IPS-18c (cell line): ENCODE results near the gene UBA5.

Source experiments
- H3K4me3 ChIP-seq: 2 replicates; pipeline ENCODE4 v1.7.0; 2013; ENCODE audit warnings: low read depth, mild to moderate bottlenecking, low read length, moderate library complexity; ENCODE audit not compliant: insufficient read depth
- H3K9me3 ChIP-seq: one replicate; pipeline ENCODE4 v1.6.1; 2013; ENCODE audit warnings: mild to moderate bottlenecking, low read length, moderate library complexity; ENCODE audit not compliant: control insufficient read depth, insufficient read depth

The UBA5 gene

GRCh38 chr3:132643366-132643765 lies 16.8 kb upstream of the UBA5 start:
- Histone ChIP-seq H3K9me3 (no peaks in the 10 kb centered on the region), H3K4me3 (no peak overlapping the region)

- no peak overlapping the region for H3K4me3 ChIP-seq
- H3K9me3 ChIP-seq: no peaks in the 10 kb centered on the region
These were observed 15.1 kb upstream of the UBA5 start for GRCh38 chr3:132645058-132645457.

- no peak overlapping the region for H3K4me3 ChIP-seq
These were observed 10.0 kb upstream of the UBA5 start for GRCh38 chr3:132650153-132650552.

GRCh38 chr3:132652640-132653270 lies 7.4 kb upstream of the UBA5 start:
- no peaks in the 10 kb centered on the region for H3K9me3 ChIP-seq
- no peak overlapping the region for H3K4me3 ChIP-seq

More at GRCh38 chr3:132650153-132650552, 10.0 kb upstream of the UBA5 start:
- H3K9me3 ChIP-seq: no peaks in the 10 kb centered on the region

- no peak overlapping the region for H3K4me3 ChIP-seq
These were observed 5.9 kb upstream of the UBA5 start for GRCh38 chr3:132654190-132654589.

GRCh38 chr3:132654721-132655120 lies 5.4 kb upstream of the UBA5 start:
- Histone ChIP-seq H3K4me3 (no peak overlapping the region), H3K9me3 (no peaks in the 10 kb centered on the region)

More at GRCh38 chr3:132654190-132654589, 5.9 kb upstream of the UBA5 start:
- no peaks in the 10 kb centered on the region for H3K9me3 ChIP-seq

DNA sequence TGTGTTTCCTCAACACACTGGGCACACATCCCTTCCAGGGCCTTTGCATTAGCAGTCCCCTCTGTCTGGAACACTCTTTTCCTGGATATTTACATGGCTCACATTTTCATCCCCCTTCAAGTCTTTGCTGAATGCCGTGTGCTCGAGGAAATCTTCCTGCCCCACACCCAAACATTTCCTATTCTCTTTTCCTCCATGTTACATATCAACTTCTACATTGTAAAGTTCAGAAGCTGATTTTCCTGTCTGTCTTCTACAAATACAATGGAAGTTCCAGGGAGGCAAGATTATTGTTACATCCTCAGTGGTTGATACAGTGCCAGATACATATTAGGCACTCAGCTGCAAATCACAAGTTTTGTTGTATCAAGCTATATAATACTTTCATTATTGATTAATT lies 4.7 kb upstream of the UBA5 start:
- Histone ChIP-seq H3K9me3 (no peaks in the 10 kb centered on the region), H3K4me3 (no peak overlapping the region)

DNA sequence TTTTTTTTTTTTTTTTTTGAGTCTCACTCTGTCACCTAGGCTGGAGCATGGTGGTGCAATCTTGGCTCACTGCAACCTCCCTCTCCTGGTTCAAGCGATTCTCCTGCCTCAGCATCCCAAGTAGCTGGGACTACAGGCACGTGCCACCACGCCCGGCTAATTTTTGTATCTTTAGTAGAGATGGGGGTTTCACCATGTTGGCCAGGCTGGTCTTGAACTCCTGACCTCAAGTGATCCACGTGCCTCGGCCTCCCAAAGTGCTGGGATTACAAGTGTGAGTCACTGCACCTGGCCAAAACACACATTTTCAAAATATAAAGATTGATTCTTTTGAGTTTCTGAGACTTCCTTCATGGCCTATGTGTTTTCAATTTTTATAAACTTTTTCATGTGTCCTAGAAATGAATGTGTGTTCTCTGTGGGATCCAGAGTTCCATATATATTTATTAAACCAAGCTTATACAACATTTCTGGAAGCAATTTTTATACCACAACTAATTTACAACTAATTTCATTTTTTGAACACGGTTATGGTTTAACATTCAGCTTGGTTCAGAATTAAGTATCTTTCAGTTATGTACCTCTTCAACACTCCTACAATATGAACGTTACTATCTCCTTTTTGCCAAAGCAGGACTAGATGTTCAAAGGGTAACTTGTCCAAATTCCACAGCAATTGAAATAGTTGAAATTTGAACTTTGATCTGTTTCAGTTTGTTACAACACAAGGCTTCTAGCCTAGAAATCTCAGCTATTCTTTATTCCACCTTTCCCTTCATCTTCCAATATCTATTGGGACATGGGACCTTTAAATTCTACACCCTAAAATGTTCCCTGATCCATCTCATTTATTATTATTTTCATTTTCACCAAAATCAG lies 2.0 kb upstream of the UBA5 start:
- Histone ChIP-seq H3K4me3 (no peak overlapping the region), H3K9me3 (no peaks in the 10 kb centered on the region)

DNA sequence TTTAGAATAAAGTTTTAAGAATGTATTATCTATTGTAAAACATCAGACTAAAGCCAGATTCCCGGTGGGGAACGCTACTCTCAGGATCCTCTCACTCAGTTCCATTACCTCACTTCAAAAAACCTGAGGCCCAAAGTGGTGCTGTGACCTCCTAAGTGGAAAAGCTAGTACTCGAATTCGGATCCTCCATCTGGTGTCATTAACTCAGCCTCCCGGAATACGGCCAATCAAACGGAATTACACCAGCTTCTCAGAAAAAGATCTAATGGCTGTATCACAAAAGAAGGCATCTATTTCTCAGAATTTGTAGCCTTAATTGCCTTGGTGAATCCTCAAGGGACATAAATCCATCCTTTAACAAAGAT lies 1.1 kb upstream of the UBA5 start:
- Histone ChIP-seq H3K9me3 (no peaks in the 10 kb centered on the region), H3K4me3 (peak overlapping the region; percentile 98; the same call in 1 of the 2 replicates)

- no peaks in the 10 kb centered on the region for H3K9me3 ChIP-seq
- peak within 1 kb of the TSS; percentile 98 for H3K4me3 ChIP-seq
These were observed 621 bp upstream of the UBA5 start, which contains the start of gene ACAD11 for GRCh38 chr3:132659365-132660051. Gene ACAD11, minus strand, starts transcription at chr3:132659809. Its CDS starts 58 bp downstream, at chr3:132659751.

DNA sequence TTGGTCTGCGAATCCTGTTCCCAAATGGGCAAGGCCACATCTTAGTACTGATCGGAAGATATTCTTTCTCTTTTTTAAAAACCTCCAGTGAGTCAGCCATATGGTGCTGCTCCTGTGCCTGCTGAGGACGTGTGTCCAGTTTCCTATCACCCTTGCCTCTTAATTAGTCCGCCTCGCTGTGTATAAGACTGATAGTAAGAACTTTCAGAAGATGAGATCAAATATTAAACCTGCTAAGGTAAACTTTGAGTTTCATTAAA lies 612 bp downstream of the UBA5 start:
- H3K9me3 ChIP-seq: no peaks in the 10 kb centered on the region
- peak overlapping the region; percentile 98 for H3K4me3 ChIP-seq

DNA sequence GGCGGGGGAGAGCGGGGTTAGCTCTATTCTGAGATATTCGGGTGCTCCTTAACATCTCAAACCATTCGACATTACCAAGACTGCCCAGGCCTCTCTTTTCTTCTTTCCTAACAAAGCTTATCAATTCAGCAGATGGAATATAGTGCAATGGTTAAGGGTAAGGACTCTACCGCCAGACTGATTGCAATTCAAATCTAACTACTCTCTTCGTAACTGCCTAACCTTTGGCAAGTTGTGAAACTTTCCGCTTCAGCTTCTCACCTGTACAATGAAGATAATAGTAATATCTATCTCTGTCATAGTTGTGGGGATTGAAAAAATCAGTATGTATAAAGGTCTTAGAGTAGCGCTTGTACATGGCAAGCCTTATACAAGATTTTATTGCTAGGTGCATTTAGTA lies 972 bp downstream of the UBA5 start:
- Histone ChIP-seq H3K9me3 (no peaks in the 10 kb centered on the region), H3K4me3 (peak overlapping the region; percentile 98)

DNA sequence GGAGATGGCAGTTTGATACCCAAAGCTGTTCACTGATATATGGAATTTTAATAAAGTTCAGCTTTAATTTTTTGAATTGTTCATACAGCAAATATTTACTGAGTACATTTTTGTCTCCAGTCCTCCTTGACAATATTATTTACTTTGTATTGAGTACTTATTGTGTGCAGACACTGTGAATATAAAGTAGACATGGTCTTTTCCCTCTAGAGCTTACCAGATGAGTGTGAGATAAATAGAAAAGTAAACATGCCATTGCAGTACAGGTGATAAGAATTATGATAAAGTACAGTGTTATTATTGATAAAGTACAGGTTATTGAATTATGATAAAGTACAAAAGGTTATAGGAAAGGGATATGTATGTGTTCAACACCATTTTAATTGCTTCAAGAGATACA lies 2.1 kb downstream of the UBA5 start:
- Histone ChIP-seq H3K9me3 (no peaks in the 10 kb centered on the region), H3K4me3 (no peak overlapping the region)

DNA sequence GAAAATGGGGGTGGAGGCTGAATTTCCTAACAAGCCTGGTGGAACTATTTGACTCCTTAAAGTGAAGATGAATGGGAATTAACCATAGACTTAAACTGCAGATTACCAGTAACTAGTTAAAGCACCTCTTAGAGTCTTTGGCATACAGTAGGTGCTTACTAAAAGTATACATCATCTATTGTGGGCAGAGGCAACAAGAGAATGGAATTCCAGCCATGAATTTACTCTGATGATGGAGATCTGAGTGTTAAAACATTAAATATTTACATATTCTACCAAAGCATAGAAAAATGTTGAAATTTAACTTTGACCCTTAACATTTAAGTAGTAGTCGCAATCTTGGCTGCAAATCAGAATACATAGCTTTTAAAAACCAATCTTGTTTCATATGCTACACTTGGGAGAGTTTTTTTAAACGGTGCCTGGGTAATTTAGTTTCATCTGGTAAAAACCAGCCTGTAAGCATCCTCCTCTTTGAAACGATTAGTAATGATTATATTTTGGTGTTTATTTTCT lies 5.2 kb downstream of the UBA5 start:
- Histone ChIP-seq H3K4me3 (no peak overlapping the region), H3K9me3 (no peaks in the 10 kb centered on the region)

DNA sequence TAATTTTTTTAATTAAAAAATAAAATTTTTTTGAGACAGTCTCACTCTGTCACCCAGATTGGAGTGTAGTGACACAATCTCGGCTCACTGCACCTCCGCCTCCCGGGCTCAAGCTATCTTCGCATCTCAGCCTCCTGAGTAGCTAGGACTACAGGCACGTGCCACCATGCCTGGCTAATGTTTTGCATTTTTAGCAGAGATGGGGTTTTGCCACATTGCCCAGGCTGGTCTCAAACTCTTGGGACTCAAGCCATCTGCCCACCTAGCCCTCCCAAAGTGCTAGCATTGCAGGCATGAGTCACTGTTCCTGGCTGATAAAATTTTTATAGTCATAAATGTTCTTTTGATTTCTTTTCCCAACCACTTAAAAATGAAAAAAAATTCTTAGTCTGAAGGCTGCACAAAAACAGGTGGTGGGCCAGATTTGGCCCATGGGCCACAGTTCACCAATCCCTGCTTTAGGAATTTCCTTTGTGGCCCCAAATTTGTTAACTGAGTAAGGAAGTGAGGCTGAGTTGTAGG lies 9.2 kb downstream of the UBA5 start:
- Histone ChIP-seq H3K9me3 (no peaks in the 10 kb centered on the region), H3K4me3 (no peak overlapping the region)

GRCh38 chr3:132675408-132675807 lies 15.3 kb downstream of the UBA5 start:
- H3K9me3 ChIP-seq: no peaks in the 10 kb centered on the region
- H3K4me3 ChIP-seq: no peak overlapping the region

GRCh38 chr3:132679911-132680310 lies 19.8 kb downstream of the UBA5 start:
- H3K4me3 ChIP-seq: no peak overlapping the region
- H3K9me3 ChIP-seq: no peaks in the 10 kb centered on the region

DNA sequence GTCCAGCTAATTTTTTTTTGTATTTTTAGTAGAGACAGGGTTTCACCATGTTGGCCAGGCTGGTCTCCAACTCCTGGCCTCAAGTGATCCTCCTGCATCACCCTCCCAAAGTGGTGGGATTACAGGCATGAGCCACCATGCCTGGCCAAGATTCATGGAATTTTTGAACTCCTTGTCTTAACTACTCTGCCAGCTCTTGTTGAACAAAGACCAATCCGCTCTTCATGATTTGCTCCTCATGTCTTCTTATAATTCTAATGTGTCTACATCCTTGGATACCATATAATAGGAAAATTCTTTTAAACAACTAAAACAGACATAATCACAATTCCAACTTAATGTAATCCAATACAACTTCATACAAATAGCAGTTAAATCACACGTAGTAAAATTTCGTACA lies 21.3 kb downstream of the UBA5 start:
- no peak overlapping the region for H3K4me3 ChIP-seq
- no peaks in the 10 kb centered on the region for H3K9me3 ChIP-seq
